ENCODE data around the gene FBXO31. TPM values are rescaled to one million over a fixed set of nuclear protein-coding genes. Genes with fewer than 3 reads are reported as not detected.
A peak's percentile ranks its signal among the peaks of the same experiment; 100 is the strongest.

Gene FBXO31
- total RNA-seq, 1 donor from 2014 or later, result 30.6 TPM

GRCh38 chr16:87334651-87335624 lies 48.6 kb downstream of the FBXO31 start:
- no peak overlapping the region for H3K4me3 Mint-ChIP-seq (ENCODE audit: unreplicated experiment)
- no peaks in the 10 kb centered on the region for H3K27me3 Mint-ChIP-seq (ENCODE audit: low read depth)
- no peak overlapping the region for H3K27ac Mint-ChIP-seq (ENCODE audit: unreplicated experiment)
- peak; percentile 78 for DNase-seq (ENCODE audit: low spot score)
- peaks cover 6% of the 10 kb centered on the region for H3K4me1 Mint-ChIP-seq (ENCODE audit: low read depth)
- no peaks in the 10 kb centered on the region for H3K9me3 Mint-ChIP-seq (ENCODE audit: low read depth)
- peaks cover 22% of the 10 kb centered on the region for H3K36me3 Mint-ChIP-seq (ENCODE audit: low read depth)
- TF ChIP-seq CTCF (IDR thresholded peaks at IDR 0.05), result no peak

- TF ChIP-seq CTCF (IDR thresholded peaks at IDR 0.05), result no peak
- peaks cover 6% of the 10 kb centered on the region for H3K4me1 Mint-ChIP-seq (ENCODE audit: low read depth)
- no peaks in the 10 kb centered on the region for H3K27me3 Mint-ChIP-seq (ENCODE audit: low read depth)
- no peak overlapping the region for H3K27ac Mint-ChIP-seq (ENCODE audit: unreplicated experiment)
- no peaks in the 10 kb centered on the region for H3K9me3 Mint-ChIP-seq (ENCODE audit: low read depth)
- peak; percentile 93 for DNase-seq (ENCODE audit: low spot score)
- peaks cover 19% of the 10 kb centered on the region for H3K36me3 Mint-ChIP-seq (ENCODE audit: low read depth)
- H3K4me3 Mint-ChIP-seq (ENCODE audit: unreplicated experiment), result no peak overlapping the region
Observed at GRCh38 chr16:87333581-87334331, 49.8 kb downstream of the FBXO31 start.

- peaks cover 6% of the 10 kb centered on the region for H3K4me1 Mint-ChIP-seq (ENCODE audit: low read depth)
- peaks cover 17% of the 10 kb centered on the region for H3K36me3 Mint-ChIP-seq (ENCODE audit: low read depth)
- H3K9me3 Mint-ChIP-seq (ENCODE audit: low read depth), result no peaks in the 10 kb centered on the region
- TF ChIP-seq CTCF (IDR thresholded peaks at IDR 0.05), result no peak
- H3K27ac Mint-ChIP-seq (ENCODE audit: unreplicated experiment), result no peak overlapping the region
- DNase-seq (ENCODE audit: low spot score), result peak; percentile 86
- H3K4me3 Mint-ChIP-seq (ENCODE audit: unreplicated experiment), result no peak overlapping the region
- no peaks in the 10 kb centered on the region for H3K27me3 Mint-ChIP-seq (ENCODE audit: low read depth)
Observed at GRCh38 chr16:87333101-87333500, 50.5 kb downstream of the FBXO31 start.

- no peak for TF ChIP-seq CTCF (IDR thresholded peaks at IDR 0.05)
- H3K27me3 Mint-ChIP-seq (ENCODE audit: low read depth), result no peaks in the 10 kb centered on the region
- no peak overlapping the region for H3K4me3 Mint-ChIP-seq (ENCODE audit: unreplicated experiment)
- peak; percentile 77 for DNase-seq (ENCODE audit: low spot score)
- peaks cover 16% of the 10 kb centered on the region for H3K36me3 Mint-ChIP-seq (ENCODE audit: low read depth)
- no peaks in the 10 kb centered on the region for H3K9me3 Mint-ChIP-seq (ENCODE audit: low read depth)
- H3K27ac Mint-ChIP-seq (ENCODE audit: unreplicated experiment), result no peak overlapping the region
- peaks cover 6% of the 10 kb centered on the region for H3K4me1 Mint-ChIP-seq (ENCODE audit: low read depth)
Observed at GRCh38 chr16:87332150-87332549, 51.4 kb downstream of the FBXO31 start.

GRCh38 chr16:87331241-87331801 lies 52.3 kb downstream of the FBXO31 start:
- Mint-ChIP-seq H3K27ac (ENCODE audit: unreplicated experiment) (no peak overlapping the region), H3K27me3 (ENCODE audit: low read depth) (no peaks in the 10 kb centered on the region), H3K4me1 (ENCODE audit: low read depth) (peaks cover 6% of the 10 kb centered on the region), H3K36me3 (ENCODE audit: low read depth) (peaks cover 15% of the 10 kb centered on the region), H3K9me3 (ENCODE audit: low read depth) (no peaks in the 10 kb centered on the region), H3K4me3 (ENCODE audit: unreplicated experiment) (no peak overlapping the region)
- DNase-seq (ENCODE audit: low spot score), result peak; percentile 88
- TF ChIP-seq CTCF (IDR thresholded peaks at IDR 0.05), result no peak
